NCI-H69 (cell line): ENCODE results near the gene LIMA1.

Experiments used
- DNase-seq: peaks from one replicate; lab custom pipeline; 2025; lab: John Stamatoyannopoulos, UW

The LIMA1 gene

DNA sequence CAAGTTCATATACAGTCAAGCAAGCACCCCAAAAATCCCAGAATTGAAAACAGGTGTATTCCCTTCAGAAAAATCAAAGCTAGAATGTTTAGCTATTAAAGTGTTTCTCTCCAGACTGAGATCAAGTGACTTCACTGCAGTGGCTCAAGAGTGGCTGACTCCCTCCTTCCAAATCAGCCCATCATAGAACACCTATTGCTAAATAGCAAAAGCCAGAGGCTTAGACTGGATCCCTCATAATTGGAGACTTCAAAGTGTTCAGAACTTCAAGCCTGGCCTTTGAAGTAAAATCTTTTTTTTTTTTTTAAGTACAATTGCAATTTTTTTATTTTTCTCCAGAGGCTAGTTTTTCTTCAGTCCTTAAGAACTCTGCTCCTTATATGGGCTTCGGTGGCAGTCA, 66.1 kb downstream of the LIMA1 start:
- no peak for DNase-seq

- no peak for DNase-seq
These were observed 68.3 kb downstream of the LIMA1 start for GRCh38 chr12:50215033-50215432.

- DNase-seq: no peak
These were observed 69.3 kb downstream of the LIMA1 start for GRCh38 chr12:50214018-50214417.

DNA sequence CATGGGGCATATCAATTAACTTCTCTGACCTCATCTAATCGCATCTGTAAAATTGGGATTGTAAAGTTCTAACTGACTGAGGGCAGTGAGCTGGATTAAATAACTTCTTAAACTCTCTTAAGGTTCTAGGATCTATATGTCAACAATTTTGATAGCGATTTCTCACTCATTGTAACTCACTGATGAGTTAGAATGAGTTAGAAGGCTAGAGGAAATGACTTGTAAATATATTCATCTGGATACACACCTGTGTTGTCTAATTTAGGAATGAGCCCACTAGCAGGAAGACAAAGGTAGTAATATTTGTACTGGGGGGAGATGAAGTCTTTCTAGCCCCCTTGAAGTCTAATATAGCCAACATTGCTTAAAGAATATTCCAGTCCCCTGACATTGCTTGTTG, 69.9 kb downstream of the LIMA1 start:
- no peak for DNase-seq

DNA sequence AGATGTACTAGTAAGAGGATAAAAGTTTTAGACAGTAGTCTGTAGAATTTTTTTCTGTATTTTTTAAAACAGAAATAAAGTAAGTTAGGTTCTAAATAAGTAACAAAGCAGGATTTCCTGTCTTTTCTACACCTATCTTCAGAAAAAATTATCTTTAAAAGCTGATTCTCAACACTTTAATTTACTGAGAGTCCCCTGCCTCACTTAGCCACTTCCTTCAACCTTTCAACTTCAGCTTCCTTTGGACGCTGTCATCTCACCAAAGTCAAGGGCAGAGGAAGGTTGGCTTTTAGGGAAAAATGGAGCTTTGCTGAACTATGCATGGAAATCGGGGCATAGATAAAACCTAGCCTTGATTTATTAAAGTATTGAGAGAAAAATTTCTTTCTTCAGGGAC, 71.3 kb downstream of the LIMA1 start:
- DNase-seq: no peak

DNA sequence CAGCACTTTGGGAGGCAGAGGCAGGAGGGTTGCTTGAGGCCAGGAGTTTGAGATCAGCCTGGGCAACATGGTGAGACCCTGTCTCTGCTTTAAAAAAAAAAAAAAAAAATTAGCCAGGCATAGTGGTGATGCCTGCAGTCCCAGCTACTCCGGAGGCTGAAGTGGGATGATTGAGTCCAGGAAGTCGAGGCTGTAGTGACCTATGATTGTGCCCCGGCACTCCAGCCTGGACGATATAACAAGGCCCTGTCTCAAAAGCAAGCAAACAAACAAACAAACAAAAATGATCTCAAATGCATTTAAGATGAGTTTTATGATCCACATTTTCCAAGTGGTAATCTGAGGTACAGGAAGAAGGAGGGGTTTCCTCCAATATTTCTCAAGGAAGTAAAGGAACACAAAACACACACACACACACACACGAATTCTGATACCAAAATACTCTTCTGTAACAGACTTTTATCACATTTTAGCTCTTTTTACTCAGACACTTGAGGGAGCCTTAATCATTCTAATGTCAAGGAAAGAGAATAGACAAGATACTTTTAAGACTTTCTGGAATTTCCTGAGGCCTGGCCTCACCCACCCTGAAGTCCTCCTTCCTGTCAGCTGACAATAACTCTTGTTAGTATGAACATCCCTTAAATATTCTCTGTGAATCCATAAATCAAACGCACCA, 71.8 kb downstream of the LIMA1 start:
- DNase-seq: no peak

DNA sequence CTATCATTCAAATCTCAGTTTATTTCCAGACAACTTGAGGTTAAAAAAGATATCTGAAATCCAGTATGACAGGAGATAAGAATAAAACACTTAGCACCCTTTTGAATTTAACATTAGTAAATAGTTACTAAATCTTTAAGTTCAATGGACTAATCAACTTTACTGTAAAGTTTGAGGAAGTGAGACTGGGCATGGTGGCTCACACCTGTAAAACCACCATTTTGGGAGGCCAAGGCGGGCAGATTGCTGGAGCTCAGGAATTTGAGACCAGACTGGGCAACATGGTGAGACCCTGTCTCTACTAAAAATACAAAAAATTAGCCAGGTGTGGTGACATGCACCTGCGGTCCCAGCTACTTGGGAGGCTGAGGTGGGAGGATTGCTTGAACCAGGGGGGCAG, 75.9 kb downstream of the LIMA1 start:
- no peak for DNase-seq

DNA sequence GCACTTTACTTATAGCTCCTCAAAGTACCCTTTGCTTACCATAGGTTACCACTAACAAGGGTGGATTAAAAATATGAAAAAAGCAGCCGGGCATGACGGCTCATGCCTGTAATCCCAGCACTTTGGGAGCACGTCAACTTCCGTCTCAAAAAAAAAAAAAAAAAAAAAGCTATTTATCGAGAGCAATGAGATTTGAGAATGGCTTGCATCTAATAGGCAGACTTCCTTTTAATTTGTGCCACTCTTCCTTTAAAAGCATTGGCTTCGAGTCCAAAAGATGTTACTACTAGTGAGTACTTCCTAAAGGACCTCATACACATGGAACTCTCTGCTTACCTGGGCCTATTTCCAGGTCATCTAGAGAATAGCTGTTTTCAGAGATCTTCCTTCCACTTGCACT, 77.7 kb downstream of the LIMA1 start:
- no peak for DNase-seq

DNA sequence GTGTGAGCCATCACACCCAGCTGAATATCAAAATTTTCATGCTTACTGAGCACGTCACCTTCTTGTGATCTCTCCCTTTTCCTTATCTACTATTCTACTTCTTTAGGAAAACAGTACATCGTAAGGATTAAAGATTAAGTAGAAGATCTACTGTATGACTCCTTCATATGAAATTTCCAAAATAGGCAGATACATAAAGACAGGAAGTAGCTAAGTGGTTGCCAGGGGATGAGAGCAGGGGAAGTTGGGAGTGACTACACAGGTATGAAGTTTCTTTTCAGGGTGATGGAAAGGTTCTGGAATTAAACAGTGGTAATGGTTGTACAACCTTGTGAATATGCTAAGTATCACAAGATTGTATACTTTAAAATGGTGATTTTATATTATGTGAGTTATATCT, 79.6 kb downstream of the LIMA1 start:
- DNase-seq: no peak

DNA sequence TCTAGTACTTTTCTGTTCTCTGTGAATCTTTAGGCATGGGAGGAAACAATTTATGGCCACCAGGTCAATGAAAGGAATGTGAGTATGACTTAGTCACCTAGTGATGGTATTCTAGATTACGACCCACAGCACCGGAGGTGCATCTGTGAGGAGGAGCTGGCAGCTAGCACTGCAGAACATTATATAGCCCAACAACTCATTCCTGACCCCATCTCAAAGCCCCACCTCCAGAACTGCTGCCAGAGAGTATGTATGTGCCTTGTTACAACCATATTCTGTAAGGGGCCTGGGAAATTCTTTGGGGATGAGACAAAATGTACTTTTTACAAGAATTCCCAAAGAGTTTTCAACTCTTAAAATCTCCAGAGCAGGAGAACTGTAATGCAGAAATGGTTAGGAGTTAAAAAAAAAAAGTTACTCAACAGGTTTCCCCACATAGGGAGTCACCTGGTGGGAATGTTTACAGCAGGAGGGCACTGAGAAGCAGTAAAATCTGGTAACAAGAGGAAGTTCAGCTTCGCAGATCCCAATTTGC, 81.3 kb downstream of the LIMA1 start:
- DNase-seq: no peak

GRCh38 chr12:50200552-50201273, 82.6 kb downstream of the LIMA1 start:
- no peak for DNase-seq

DNA sequence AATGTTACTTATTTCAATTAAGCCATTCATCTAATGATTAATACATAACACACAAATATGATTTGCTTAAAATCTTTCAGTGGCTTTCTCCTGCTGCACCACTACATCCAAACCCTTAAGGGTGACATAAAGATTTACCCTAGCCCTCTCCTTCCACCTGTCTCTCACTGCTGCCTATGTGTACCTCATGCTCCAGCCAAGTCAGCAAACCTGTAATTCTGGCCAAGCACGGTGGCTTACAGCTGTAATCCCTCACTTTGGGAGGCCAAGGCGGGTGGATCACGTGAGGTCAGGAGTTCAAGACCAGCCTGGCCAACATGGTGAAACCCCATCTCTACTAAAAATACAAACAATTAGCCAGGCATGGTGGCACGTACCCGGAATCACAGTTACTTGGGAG, 84.5 kb downstream of the LIMA1 start:
- DNase-seq: no peak

DNA sequence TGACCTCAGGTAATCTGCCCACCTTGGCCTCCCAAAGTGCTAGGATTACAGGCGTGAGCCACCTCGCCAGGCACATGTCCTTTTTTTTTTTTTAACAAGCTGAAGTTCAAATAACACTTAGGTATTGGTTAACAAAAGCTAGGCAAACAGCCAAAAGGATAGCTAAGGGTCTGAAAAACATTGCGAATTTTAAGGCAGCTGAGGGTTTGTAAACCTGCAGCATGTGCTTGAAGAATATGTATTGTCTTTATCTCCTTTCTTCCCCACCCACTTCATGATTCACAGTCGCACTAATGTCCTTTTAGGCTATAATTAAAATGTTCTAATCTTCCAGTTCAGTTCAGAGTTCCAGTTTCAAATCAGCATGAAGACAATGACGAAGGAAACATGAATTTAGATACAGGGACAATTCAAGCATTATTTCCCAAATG, 86.0 kb downstream of the LIMA1 start:
- DNase-seq: peak; percentile 56

GRCh38 chr12:50196537-50196936, 86.8 kb downstream of the LIMA1 start:
- peak; percentile 24 for DNase-seq

DNA sequence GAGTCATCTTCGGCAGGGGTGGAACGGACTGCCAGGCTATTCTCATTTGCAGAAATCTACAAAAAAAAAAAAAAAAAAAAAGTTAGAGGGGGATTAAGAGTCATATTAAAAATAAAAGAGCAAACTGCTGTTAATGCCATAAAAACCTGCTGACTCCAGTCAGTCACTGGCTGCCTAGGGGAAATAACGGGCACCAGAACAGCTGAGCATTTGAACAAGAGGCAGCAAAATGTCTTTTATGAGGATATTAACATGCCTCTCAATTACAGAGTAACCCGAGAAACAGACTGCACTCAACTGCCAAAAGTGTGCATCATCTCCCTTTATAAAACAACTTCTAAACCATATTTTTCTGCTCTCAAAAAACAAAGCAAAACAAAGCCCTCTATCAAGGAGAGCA, 87.5 kb downstream of the LIMA1 start:
- DNase-seq: peak; percentile 44

DNA sequence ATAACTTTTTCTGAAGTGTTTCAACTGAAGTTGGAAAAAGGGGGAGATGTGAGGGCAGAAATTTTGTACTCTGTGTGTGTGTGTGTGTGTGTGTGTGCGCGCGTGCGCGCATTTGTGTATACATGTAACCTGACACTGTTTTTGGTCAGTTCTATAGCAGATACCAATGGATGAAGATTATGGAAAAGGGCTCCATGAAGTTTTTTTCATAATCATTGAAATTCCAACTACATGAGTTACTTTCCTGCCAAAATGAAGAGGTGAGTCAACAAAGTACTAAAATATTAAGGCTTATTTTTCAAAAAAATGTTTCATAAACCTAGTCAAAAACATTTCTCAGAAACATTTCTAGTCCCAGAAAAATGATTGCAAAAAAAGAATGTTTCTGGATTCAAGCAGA, 90.4 kb downstream of the LIMA1 start:
- DNase-seq: no peak

DNA sequence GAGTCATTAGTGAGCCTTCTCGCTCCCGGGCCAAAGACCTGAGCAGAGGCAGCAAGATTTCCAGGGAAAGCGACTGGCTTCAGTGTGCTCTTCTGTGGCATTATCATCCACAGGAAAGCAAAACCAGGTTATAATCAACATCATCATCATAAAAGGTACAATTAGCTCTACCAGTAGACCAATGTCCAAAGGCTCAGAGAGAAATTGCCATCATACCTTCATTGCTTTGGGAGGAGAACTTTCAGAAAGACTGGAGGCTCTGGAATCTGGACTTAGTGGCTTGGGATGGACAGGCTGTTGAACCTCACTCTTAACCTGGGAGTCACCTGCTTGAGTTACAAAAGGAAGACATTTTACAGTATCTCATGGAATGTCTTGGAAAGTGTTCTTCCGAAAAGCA, 91.1 kb downstream of the LIMA1 start:
- no peak for DNase-seq

DNA sequence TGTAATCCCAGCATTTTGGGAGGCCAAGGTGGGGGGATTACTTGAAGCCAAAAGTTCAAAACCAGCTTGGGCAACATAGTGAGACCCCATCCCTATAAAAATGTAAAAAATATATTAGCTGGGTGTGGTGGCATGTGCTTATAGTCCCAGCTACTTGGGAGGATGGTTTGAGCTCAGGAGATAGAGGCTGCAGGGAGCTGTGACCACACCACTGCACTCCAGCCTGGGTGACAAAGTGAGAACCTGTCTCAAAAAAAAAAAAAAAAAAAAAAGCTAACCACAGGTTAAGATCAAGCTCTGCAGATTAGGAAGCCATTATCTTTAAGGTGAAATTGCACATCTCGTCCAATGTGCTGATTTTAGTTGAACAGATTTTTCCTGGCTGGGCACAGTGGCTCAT, 92.5 kb downstream of the LIMA1 start:
- DNase-seq: no peak

GRCh38 chr12:50188875-50189575, 94.3 kb downstream of the LIMA1 start:
- DNase-seq: no peak

- no peak for DNase-seq
These were observed 95.0 kb downstream of the LIMA1 start for GRCh38 chr12:50188241-50188781.

GRCh38 chr12:50187084-50187900, 96.0 kb downstream of the LIMA1 start:
- no peak for DNase-seq

- DNase-seq: no peak
These were observed 96.6 kb downstream of the LIMA1 start for GRCh38 chr12:50186681-50187080.
